ENCODE results near the gene AIPL1. TPM values are rescaled to one million over a fixed set of nuclear protein-coding genes. Genes with fewer than 3 reads are reported as not detected.
"Not testable (repeated sequence)": the region's sequence is repeated elsewhere in the genome, so short reads cannot be mapped to it uniquely, and the experiment has no call there.

The AIPL1 gene
- total RNA-seq (not detected), polyA plus RNA-seq (under 1 TPM in 1 of 2 donors, not detected in 1; 0.04 TPM)

GRCh38 chr17:6435051-6435450 lies at the start of gene AIPL1:
TSS of gene AIPL1 (minus strand) at chr17:6435121. CDS start at chr17:6435104, 17 bp downstream.
- DNase-seq (no peak), FAIRE-seq (no peak), ATAC-seq (no peak)
- TF ChIP-seq CTCF (IDR thresholded peaks at IDR 0.05), result no peak
- intact Hi-C loops (cut with DNase I), result no loop called here
- 76 to 79% methylated on average over 16 of the region's 16 CpGs for WGBS, 2 donors
- H3K9me3 ChIP-seq, result no peaks in the 10 kb centered on the region
- H3K36me3 ChIP-seq, result no peaks in the 10 kb centered on the region
- H3K4me1 ChIP-seq, result no peaks in the 10 kb centered on the region
- H3K27ac ChIP-seq, result no peak within 1 kb of the TSS
- H3K4me3 ChIP-seq, result no peak within 1 kb of the TSS
- peaks cover 0 to 4% (median 0%) of the 10 kb centered on the region in 4 donors for H3K27me3 ChIP-seq

- no peaks in the 10 kb centered on the region for H3K36me3 ChIP-seq
- DNase-seq (no peak), ATAC-seq (no peak), FAIRE-seq (no peak)
- no peak overlapping the region for H3K27ac ChIP-seq
- no peak for TF ChIP-seq CTCF (IDR thresholded peaks at IDR 0.05)
- WGBS, 2 donors, result 78 to 88% methylated on average over 16 of the region's 16 CpGs
- intact Hi-C loops (cut with DNase I), result no loop called here
- no peak overlapping the region for H3K4me3 ChIP-seq
- H3K9me3 ChIP-seq, result no peaks in the 10 kb centered on the region
- H3K4me1 ChIP-seq, result no peaks in the 10 kb centered on the region
- H3K27me3 ChIP-seq, result no peaks in the 10 kb centered on the region
Measured at GRCh38 chr17:6483507-6483906, 48.6 kb upstream of the AIPL1 start.

GRCh38 chr17:6482796-6483195 lies 47.9 kb upstream of the AIPL1 start:
- H3K27ac ChIP-seq; DNase-seq; H3K36me3 ChIP-seq; H3K4me3 ChIP-seq; H3K4me1 ChIP-seq; FAIRE-seq; ATAC-seq; intact Hi-C loops (cut with DNase I); H3K27me3 ChIP-seq; H3K9me3 ChIP-seq: not testable (repeated sequence)
- WGBS, 2 donors, result 79 to 80% methylated on average over 10 of the region's 10 CpGs

- intact Hi-C loops (cut with DNase I), result no loop called here
Measured at GRCh38 chr17:6482105-6482455, 47.2 kb upstream of the AIPL1 start.

GRCh38 chr17:6480303-6480675 lies 45.4 kb upstream of the AIPL1 start:
- FAIRE-seq (no peak), ATAC-seq (no peak), DNase-seq (no peak)
- Histone ChIP-seq H3K36me3 (no peaks in the 10 kb centered on the region), H3K27ac (no peak overlapping the region), H3K9me3 (no peaks in the 10 kb centered on the region), H3K4me1 (no peaks in the 10 kb centered on the region), H3K4me3 (no peak overlapping the region), H3K27me3 (no peaks in the 10 kb centered on the region)
- TF ChIP-seq CTCF (IDR thresholded peaks at IDR 0.05), result no peak
- intact Hi-C loops (cut with DNase I), result no loop called here
- 66 to 70% methylated on average over 9 of the region's 9 CpGs for WGBS, 2 donors

More at GRCh38 chr17:6482105-6482455, 47.2 kb upstream of the AIPL1 start:
- no peaks in the 10 kb centered on the region for H3K27me3 ChIP-seq
- FAIRE-seq (no peak), ATAC-seq (no peak), DNase-seq (no peak)
- WGBS, 2 donors, result 79 to 87% methylated on average over 6 of the region's 6 CpGs
- no peaks in the 10 kb centered on the region for H3K36me3 ChIP-seq
- no peaks in the 10 kb centered on the region for H3K9me3 ChIP-seq
- no peak overlapping the region for H3K4me3 ChIP-seq
- no peaks in the 10 kb centered on the region for H3K4me1 ChIP-seq
- H3K27ac ChIP-seq, result no peak overlapping the region
- TF ChIP-seq CTCF (IDR thresholded peaks at IDR 0.05), result no peak

Measured in pancreas (tissue), 10 donors.